C4-2B (cell line): ENCODE results near the gene LPP.

Source experiments
- CTCF ChIP-seq: fragments of 450-650 bp; conservative IDR thresholded peaks from 2 replicates; pipeline ENCODE4 v1.5.1; 2017; ENCODE audit warnings: mild to moderate bottlenecking
- ZFX ChIP-seq: fragments of 450-650 bp; IDR thresholded peaks from 2 replicates; pipeline ENCODE4 v1.6.1; 2017

GRCh38 chr3:188351648-188352047 lies 197.7 kb downstream of the LPP start:
- no peak for TF ChIP-seq CTCF
- no peak for TF ChIP-seq ZFX
